ENCODE data around the gene DCAF7. TPM values are rescaled to one million over a fixed set of nuclear protein-coding genes. Genes with fewer than 3 reads are reported as not detected.

The DCAF7 gene
- total and polyA plus RNA-seq, 8 donors = 7.1 to 39.2 (median 22.6) TPM

DNA sequence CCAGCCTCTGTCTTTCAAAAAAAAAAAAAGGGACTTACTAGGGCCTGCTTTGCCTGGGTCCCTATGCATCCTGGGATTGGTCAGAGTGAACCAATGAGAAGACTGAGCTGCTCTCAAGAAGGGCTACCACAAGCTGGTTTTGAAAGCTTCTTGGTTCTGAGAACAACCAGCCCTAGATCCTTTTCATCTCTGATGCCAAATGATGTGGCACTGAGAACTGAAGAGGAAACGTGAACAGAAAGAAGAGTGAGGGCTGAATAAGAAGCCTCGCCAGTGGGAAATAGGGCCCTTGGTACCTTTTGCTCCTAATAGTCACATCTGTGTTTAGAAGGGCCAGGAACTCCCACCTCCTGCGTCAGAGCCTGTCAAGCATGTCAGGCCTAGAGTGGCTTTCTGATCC is 61.1 kb downstream of the DCAF7 start:
- no peaks in the 10 kb centered on the region for H3K27me3 ChIP-seq
- peaks cover 0 to 29% (median 13%) of the 10 kb centered on the region in 3 donors for H3K36me3 ChIP-seq
- no peak overlapping the region for H3K4me3 ChIP-seq
- H3K9me3 ChIP-seq = no peaks in the 10 kb centered on the region
- H3K4me1 ChIP-seq = no peaks in the 10 kb centered on the region
- DNase-seq (no peak), ATAC-seq (no peak), FAIRE-seq (no peak)
- no peak overlapping the region for H3K27ac ChIP-seq
- 77 to 84% methylated on average over 3 of the region's 3 CpGs for WGBS, 2 donors
- intact Hi-C loops (cut with DNase I) = loop anchor here in 2 of 3 donors (5.0 kb wide), 2 partner anchors 184 to 189 kb away; no protein-coding TSS in a partner anchor
- TF ChIP-seq CTCF (IDR thresholded peaks at IDR 0.05) = no peak

DNA sequence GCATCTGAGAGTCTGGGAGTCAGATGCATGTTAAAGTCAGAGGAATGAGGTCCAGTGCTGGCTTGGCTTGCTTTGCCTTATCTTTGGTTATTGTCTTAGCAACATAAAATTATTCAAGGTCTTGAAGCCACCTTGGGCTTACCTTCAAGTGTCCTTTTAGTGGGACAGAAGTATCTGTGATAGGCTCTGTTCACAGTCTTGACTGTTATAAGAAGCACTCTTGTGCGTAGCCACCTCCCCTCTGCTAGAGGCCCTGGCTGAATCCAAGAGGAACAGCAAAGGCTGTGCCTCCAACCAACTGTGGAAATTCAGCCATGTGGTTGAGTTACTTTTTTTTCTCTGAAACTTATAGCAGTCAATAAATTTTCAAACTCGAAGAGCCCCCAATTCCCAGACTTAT is 63.4 kb downstream of the DCAF7 start:
- H3K27ac ChIP-seq = no peak overlapping the region
- no peak for DNase-seq
- no peak for ATAC-seq
- no peak overlapping the region for H3K4me3 ChIP-seq
- no peak for TF ChIP-seq CTCF (IDR thresholded peaks at IDR 0.05)
- no peak for FAIRE-seq
- H3K4me1 ChIP-seq = no peaks in the 10 kb centered on the region
- no peaks in the 10 kb centered on the region for H3K9me3 ChIP-seq
- peaks cover 0 to 6% (median 0%) of the 10 kb centered on the region in 3 donors for H3K36me3 ChIP-seq
- intact Hi-C loops (cut with DNase I) = loop anchor here in 2 of 3 donors (5.0 kb wide), 2 partner anchors 186 to 191 kb away; no protein-coding TSS in a partner anchor
- H3K27me3 ChIP-seq = no peaks in the 10 kb centered on the region
- 73 to 75% methylated on average over 2 of the region's 2 CpGs for WGBS, 2 donors

- H3K27me3 ChIP-seq = no peaks in the 10 kb centered on the region
- H3K9me3 ChIP-seq = no peaks in the 10 kb centered on the region
- no peak for TF ChIP-seq CTCF (IDR thresholded peaks at IDR 0.05)
- H3K36me3 ChIP-seq = no peaks in the 10 kb centered on the region
- H3K27ac ChIP-seq = peak overlapping the region; percentile 51 to 75 (median 70)
- H3K4me1 ChIP-seq = peaks cover 0 to 24% (median 22%) of the 10 kb centered on the region in 3 donors
- ATAC-seq (peak in 3 of 4 donors; percentile 6 to 24 (median 21)), FAIRE-seq (no peak), DNase-seq (no peak)
- peak overlapping the region; percentile 48 to 68 (median 60) for H3K4me3 ChIP-seq
- WGBS, 2 donors = 7 to 9% methylated on average over 10 of the region's 10 CpGs
- intact Hi-C loops (cut with DNase I) = no loop called here
These were observed 71.0 kb downstream of the DCAF7 start for GRCh38 chr17:63621229-63621683.

DNA sequence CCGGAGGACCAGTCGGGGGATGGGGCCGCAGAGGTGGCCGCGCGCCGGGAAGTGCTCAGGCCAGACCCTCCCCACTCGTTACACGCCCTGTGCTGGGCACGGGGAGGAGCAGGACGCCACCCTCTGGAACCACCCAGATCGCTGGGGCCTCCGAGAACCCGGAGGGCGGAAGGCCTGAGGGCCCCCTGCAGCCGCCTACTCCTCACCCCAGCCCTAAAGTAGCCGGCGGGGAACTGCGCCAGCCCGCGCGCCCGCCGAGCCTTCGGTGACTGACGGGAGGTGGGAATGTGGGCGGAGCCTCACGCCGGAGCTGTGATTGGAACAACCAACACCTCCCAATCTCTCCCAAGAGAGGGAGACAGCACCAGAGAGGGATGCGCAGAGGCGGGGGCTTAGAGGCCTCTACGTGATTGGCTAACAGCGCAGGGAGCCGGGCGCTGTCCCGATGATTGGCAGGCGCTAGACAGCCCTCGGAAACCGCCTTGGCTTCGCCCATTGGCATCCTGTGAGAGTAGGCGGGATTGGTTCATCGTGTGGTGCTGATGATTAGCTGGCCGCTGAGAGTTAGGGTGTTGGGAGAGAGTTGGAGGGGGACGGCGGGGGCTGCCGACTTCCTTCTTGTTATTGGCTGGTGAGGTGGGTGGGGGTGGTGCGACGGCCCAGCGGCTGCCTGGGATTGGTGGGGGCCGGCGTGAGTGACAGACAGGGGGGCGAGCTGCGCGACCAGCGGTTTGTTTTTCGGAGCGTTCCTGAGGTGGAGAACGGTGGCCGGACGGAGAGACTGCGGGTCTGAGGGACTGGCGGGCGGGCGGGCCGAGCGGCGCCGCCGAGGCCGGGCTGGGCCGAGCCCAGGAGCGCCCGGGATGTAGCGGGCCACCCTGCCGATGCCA is 71.7 kb downstream of the DCAF7 start, which contains the start of gene MAP3K3:
MAP3K3 (plus strand) TSS at position 734 of the 890 bp plus-strand sequence. CDS start 343 bp downstream, outside the sequence.
- Histone ChIP-seq H3K27ac (peak within 1 kb of the TSS; percentile 51 to 82 (median 76)), H3K4me3 (peak within 1 kb of the TSS; percentile 57 to 71 (median 66)), H3K9me3 (no peaks in the 10 kb centered on the region), H3K27me3 (no peaks in the 10 kb centered on the region), H3K36me3 (no peaks in the 10 kb centered on the region), H3K4me1 (peaks cover 0 to 30% (median 29%) of the 10 kb centered on the region in 3 donors)
- DNase-seq (peak; percentile 96 to 100 (median 99)), FAIRE-seq (peak; percentile 97), ATAC-seq (peak; percentile 91 to 96 (median 94))
- intact Hi-C loops (cut with DNase I) = no loop called here
- TF ChIP-seq CTCF (IDR thresholded peaks at IDR 0.05) = no peak
- 0 to 1% methylated on average over 56 to 75 of the region's 75 CpGs for WGBS, 2 donors

Measured in pancreas (tissue), 10 donors.